GM21825 (cell line): ENCODE results near the gene TTLL8.

ENCODE experiments used
- ATAC-seq: cut with Tn5 transposase; IDR thresholded peaks from one replicate; pipeline ENCODE4 v1.9.1; 2021; ENCODE audit warnings: mild to moderate bottlenecking, moderate library complexity; ENCODE audit not compliant: unreplicated experiment

Gene TTLL8

GRCh38 chr22:50008151-50009040 lies 49.7 kb downstream of the TTLL8 start:
- ATAC-seq, result no peak

- no peak for ATAC-seq
Measured at GRCh38 chr22:50007057-50007511, 51.0 kb downstream of the TTLL8 start.

DNA sequence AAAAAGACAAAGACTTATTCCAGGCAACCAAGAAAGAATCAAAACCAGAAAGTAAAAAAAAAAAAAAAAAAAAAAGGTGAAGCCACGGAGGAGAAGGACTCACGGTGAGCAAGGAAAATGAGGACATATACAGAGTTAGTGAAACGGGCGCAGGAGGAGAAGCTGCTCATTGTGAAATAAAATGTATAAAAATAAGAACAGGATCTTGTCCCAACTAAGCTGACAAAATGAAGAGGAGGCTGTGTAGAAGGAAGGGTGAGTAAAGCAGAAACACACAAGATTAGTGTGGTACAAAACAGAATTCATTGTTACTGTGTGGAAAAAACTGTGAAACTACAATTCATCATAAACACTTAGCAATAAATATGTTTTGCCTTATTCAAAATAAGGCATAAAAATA lies 53.2 kb downstream of the TTLL8 start:
- ATAC-seq, result no peak

DNA sequence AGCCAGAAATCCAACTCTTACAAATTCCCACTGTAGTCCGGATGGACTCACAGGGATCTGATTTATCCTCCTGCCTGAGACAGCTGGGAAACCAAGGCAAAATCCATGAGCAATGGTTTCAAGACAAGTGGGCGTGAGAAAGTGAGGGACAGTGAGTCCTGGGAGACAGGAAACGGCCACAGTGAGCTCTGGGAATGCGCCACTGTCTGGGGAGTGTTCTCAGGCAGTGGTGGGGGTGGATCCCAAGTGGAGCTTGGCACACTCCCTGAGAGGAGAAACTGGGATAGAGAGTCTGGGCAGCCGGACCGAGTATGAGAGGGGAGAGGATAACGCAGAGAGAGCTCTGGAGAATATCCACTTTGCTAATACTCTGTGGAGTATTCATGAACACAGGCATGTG lies 55.3 kb downstream of the TTLL8 start:
- ATAC-seq, result no peak

DNA sequence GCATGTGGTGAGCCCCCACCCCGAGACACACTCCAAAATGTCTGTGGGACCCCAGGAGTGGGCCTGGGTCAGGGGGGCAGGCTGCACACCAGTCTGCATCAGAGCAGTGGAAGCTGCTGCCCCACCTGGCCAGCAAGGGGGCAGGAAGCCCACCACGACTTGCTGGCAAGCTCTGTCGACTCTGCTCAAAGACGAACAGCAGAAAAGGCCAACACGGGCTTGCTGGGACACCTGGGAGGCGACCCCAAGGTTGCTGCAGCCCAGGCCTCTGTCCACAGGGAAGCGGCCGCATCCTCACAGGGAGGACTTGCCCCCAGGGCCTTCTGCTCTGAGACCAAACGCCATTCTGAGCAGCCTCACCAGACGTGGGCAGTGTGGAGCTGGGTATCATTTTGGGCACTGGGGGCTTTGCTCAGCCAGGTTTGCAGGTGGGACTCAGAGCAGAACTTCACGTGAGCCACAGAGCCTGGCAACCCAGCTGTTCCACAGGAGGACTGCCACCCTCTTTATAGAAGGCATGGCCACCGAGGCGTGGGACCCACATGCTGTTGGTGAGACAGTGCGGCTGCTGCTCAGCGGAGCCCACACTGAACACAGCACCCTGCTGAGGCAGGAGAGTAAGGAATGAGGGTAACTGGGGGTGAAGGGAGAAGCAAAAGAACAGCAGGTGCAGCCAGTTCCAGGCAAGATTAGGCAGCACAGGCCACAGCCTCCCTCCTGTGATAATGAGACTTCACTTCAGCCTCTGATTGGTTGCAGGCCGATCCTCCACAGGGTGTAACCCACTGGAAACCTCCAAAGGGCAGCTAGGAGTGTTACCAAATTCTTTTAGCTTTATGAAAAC lies 56.5 kb downstream of the TTLL8 start:
- ATAC-seq, result no peak

DNA sequence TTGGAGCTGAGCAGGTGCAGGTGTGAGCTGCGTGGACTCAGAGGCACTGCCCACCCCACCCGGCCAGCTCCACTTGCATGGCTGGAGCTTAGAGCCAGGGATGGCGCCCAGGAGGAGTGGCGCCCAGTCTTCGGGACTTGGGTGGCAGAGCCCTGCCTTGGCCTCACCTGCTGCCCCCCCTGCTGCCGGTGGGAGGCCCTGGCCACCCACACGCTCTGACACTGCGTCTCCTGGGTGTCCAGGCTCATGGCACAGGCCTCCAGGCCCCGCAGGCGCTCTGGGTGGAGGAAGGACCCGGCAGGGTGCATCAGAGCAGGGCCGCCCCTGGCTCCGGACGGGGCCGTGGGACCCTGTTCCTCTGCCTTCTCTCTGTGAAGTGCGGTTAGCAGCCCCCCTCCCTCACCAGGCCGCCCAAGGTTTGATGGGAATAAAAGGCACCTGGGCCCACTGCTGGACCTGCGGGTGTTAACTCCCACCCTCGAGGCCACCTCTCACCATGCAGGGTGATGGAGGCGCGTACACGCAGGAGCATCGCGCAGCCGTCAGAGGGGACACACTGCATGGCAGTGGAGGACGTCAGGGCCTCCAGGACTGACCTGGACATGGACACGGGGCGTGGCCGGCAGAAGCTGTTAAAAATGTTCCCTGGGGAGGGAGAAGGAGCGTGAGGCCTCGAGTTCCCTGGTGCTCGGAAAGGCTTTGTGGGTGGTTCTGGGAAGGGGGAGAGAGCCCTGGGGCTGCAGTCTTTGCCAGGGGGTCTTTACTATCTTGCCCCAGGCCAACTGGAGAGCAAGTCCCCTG lies 57.3 kb downstream of the TTLL8 start:
- ATAC-seq, result no peak

DNA sequence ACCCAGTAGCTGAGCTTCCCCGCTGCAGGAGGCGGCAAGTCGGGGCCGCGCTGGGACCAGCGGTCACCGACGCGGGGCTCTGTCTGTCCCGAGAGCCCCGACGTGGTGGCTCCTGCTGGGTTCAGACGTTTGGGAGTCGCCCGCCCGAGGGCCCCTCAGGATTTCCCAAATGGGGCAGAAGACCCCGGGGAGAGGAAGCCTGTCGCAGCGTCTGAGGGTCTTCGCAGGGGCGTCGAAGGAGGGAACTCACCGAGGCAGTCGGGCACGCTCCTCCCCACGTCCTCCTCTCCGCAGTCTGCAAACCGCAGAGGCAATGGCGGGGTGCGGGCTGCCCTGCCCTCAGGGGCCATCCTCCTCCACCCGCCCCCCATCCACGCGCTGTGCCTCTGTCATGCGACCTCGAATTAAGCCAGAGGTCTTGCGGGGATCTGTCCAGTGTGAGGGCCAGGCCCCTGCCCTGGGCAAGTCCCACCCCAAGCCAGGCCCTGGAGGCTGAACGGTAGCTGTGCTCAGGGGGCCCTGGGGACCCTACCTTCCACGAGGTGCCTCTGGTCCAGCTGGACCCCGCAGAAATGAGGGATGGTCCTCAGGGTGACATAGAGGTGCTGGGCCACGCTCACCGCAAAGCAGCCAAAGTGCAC lies 58.0 kb downstream of the TTLL8 start:
- no peak for ATAC-seq

DNA sequence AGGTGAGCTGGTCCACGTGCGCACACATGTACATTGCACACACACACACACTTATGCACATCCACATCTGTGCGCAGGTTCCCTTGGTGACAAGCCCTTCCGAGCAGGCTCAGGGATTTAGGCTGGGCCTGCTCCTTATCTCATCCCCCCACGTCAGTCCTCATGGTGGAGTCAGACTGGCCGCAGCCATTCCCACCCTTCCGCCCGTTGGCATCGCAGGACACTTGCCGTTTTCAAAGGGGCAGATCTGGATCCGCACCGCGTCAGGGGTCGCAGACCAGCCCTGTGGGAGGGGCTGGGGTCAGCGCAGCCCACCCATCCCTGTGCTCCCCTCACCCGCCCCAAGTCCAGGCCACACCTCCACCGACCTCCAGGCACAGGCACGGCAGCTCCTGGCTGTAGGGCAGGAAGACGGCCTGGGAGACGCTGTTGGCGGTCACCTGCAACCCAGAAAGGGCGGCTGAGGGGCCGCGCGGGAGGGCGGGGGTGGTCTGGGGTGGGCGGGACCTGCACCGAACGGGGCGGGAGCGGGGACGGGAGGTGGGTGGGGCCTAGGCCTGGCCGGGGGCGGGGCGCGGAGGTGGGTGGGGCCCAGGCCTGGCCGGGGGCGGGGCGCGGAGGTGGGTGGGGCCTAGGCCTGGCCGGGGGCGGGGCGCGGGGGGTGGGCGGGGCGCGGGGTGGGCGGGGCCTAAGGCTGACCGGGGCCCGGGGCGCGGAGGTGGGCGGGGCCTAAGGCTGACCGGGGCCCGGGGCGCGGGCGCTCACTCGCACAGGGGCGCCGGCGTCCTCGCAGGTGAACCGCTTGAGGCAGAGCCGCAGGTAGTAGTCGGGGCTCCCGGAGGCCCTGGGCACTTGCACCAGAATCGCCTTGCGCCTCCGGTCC lies 58.8 kb downstream of the TTLL8 start:
- no peak for ATAC-seq

- no peak for ATAC-seq
Measured at GRCh38 chr22:49998718-49999062, 59.4 kb downstream of the TTLL8 start.

DNA sequence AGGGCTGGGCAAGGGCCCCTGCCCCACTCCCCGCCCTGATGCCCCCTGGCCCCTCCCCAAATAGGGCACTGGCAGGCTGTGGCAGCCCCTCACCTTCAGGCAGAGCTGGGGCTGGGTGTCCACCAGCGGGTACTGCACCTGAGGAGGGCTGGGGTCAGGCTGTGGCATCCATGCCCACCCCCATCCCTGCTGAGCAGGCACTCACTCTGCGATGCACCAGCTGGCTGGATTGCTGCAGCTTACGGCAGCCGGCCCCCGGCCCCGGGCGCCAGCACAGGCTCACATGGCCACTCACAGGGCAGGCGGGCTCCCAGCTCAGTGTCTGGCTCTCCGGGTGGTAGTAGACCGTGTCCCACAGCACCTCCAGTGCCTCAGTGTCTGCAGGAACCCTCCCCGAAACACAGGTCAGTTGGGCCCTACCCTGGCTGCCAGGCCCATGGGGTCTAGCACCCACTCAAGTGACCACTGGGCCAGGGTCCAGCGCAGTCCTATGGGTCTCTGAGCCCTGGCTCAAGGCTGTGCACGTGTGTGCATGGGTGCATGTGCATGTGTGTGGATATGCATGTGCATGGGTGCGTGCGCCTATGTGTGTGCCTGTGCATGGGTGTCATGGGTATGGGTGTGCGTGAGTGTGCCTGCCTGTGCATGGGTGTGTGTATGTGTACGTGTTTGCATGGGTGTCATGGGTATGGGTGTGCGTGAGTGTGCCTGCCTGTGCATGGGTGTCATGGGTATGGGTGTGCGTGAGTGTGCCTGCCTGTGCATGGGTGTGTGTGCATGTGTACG lies 60.0 kb downstream of the TTLL8 start:
- ATAC-seq, result no peak

GRCh38 chr22:49997251-49997599 lies 60.9 kb downstream of the TTLL8 start:
- no peak for ATAC-seq

GRCh38 chr22:49996518-49997250 lies 61.4 kb downstream of the TTLL8 start:
- ATAC-seq, result no peak

- no peak for ATAC-seq
Measured at GRCh38 chr22:49996119-49996517, 62.0 kb downstream of the TTLL8 start.

- ATAC-seq, result no peak
Measured at GRCh38 chr22:49995361-49996118, 62.6 kb downstream of the TTLL8 start.

DNA sequence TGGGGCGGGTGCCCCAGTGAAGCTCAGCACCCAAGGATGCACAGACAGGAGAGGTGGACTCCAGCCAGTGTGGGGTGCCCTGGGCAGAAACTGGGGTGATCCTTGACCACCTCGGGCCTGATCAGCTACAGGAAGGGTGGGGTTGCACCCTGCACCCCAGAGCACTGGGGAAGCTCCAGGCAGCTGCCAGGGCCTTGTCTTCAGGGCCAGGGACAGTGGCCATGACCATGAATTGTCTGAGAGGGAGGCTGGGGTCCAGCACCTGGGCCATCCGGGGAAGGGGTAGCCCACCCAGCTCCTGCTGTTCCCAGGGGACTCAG lies 63.1 kb downstream of the TTLL8 start:
- no peak for ATAC-seq

DNA sequence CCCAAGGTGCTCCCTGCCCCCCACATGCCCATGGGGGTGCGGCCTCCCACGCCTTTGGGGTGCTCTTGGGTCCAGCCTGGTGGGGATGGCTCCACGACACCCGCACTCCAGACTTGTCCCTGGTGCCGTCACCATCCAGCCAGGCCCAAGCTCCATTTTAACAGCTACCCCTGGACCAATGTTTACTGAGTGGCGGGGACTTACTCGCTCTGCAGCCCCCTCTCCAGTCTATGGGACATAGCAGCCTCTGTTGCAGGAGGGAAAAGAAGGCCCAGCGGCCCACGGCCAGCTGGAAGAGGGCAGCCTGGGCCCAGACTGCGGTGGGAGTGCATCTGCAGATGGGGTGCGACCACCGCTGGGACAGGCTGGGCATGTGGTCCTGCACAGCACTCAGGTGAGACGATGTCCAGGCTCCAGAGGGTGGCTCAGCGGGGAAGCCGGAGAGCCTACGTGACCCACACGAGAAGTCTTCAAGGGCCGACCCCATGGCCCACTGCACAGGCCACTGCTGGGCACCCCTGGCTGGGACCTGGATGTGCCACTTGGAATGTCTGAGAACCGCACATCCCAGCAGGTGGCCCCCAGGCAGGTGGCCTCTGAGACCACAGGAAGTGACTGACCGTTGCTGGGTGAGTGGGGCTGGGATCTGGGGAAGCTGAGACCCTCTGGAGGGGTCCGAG lies 63.6 kb downstream of the TTLL8 start:
- ATAC-seq, result no peak

GRCh38 chr22:49993649-49994360 lies 64.3 kb downstream of the TTLL8 start:
- ATAC-seq, result no peak
